NCI-H187 (cell line): Measurements from ENCODE around the gene RPTOR.
"Not testable (repeated sequence)": the region's sequence is repeated elsewhere in the genome, so short reads cannot be mapped to it uniquely, and the experiment has no call there.

Experiments used
- DNase-seq, 2 experiments: peaks; one replicate each; lab custom pipeline; 2025; lab: John Stamatoyannopoulos, UW

RPTOR gene

DNA sequence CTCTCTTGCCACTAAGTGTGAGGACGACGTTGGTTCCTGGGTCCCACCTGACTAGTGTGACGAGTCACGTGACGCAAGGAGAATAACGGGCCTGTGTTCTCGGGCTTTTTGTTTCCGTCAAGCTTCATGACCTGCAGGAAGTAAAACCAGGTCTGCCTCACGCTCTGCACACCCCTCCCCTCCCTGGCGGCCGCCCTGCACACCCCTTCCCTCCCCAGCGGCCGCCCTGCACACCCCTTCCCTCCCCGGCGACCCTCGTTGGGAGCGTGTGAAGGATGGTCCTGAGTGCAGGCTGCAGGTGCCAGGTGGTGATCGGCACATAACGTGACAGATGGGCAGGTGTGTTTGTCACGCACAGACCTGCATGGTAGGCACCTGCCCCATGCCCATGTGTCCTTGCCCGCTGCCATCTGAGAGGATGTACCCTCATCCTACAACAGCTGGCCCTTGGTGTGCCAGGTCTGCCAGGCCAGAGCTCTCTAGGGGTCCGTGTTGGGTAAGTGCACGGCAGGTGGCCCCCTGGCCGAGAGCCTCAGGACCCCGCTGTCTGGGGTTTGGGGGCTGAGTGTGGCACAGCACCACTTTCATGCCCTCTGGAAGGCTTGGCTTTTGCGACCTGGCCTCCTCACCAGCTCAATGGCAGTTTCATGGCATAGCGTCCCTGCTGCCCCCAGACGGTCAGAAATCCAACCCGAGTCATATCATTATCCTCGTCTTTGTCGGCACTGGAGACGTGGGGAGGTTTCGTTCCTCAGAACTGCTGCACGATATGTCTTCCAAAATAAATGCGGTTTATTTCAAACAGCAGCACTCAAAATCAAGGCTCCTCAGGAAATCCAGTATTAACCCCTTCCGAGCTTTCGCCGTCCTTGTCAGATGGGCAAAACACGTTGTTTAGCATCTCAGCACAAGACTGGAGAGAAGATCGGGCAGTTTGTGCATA, 255.2 kb downstream of the RPTOR start:
- DNase-seq = no peak

DNA sequence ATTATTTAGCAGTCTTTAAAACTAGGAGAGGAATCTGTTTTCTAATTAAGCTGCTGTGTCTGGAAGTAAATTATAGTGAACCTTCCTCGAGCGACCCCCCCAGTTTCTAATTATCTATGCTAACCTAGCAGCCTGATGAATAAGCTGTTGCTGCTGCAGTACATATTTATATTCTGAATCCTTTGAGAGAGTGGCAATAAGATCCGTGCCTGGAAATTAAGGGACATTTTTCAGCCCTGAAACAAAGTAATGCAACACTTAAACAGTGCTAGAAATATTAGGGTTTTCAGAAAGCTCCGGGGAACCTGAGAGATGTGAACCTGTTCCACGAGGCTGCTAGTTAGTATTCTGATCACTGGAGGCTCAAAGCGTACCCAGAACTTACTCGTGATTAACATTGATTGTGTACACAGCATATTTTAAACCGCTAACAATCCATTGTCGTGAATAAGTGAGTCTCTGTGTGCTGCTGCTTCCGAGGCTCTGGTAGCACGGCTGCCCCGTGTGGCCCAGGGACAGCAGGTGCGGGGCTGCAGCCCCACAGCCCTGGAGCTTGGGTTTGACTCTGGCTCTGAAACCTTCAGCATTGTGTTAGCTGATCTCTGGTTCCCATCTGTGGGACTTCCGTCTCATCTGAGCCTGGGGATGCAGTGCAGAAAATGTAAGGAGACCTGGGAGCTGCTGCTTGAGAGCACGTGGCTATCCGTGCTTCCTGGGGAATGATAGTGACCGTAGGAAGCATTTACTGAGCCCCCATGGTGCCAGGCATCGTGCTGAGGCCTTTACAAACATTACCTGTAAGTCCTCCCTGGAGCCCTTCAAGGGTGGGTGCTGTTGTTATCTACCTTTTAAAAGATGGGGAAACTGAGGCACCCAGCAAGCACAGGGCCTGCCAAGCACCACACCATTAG, 256.1 kb downstream of the RPTOR start:
- no peak for DNase-seq

DNA sequence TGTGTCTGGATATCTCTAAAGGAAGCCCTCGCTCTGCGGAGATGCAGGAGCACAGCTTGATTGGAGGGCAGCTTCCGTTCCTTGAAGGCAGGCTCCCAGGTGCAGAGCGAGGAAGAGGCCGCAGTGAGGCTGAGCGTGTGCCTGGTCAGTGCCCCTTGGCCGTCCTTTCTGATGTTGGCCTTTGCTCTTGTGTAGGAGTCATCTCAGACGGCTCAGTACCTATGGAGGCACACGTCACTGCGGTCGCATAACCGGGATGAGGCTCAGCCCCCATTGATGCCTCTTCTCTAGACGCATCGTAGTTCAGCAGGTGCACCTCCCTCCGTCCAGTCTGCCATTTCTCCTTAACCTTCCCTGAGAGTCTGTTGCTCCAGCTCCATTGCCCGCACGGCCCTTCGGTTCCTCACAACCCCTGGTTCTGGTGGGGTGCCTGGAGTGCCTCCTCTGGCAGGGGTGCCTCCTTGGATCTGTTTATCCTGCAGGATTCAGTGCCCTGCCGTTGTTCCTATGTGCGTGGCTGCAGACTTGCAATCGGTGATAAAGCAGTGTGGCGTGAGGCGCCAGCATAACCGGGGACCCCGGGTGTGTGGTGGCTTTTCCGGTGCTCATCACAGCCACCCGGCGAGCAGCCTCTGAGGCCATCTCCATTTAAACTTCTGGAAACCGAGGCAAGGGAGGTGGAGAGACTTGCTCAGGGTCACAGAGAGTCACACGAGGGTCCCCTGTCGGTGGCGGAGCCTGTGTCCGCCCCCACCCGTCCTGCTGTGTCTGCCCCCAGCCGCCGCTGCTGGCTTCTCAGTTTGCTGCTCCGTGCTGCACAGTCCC, 258.2 kb downstream of the RPTOR start:
- DNase-seq = no peak

DNA sequence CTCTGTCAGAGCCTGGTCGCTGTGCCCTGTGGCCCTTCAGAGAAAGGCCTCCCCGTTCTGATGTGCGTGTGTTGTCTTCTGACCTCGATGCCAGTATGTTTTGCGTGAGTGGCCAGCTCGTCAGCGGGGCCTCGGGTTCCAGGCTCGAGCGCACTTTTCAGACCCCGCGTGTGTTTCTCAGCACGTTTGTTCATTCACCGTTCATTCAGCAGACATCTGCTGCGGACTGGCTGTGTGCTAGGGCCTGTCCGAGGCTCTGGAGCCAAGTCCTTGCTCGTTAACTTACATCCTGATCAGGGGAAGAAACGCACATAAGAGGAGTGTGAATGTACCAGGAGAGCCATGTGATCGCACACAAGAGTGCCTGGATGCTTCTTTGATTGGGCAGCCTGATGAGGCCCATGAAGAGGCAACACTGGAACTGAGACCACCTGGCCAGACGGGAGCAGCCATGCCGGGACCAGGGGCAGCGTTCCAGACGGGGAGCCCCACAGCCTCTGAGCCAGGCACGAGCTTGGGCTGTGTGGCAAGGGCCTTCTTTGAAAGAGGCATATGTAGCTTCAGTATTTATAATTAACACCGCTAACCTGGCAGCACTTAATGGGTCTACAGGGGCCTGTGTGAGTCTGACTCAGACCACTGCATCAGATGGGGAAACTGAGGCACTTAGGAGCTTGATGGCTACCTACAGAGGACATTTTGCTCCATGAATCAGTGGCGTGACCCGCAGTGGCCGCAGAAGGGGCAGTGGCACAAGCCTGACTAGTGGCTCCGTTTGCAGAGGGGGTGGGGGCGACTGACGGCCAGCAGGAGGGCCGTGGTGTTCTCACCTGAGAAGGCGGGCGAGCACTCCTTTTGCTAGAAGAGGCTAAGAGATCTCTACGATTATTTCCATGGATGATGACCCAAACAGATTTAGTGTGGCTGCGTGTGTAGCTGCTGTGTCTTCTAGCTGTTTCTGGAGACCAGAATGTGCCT, 259.1 kb downstream of the RPTOR start:
- DNase-seq = no peak

DNA sequence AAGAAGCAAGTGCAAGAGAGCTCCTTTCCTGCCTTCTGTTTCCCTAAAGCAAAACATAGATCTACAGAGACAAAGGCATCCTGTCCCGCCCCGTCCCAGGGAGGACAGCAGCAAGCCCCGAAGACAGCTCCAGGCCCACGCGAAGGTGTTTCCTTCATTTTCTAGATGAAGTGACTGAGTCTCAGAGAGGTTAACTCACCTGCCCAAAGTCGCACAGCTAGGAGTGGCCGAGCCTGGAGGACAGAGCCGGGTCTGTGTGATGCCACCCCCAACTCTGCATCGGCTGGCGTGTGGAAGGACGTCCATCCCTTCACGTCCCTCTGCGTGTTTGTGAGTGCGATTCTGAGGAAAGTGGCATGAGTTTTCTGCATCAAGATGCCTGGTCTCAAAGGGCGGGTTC, 259.8 kb downstream of the RPTOR start:
- DNase-seq = no peak

DNA sequence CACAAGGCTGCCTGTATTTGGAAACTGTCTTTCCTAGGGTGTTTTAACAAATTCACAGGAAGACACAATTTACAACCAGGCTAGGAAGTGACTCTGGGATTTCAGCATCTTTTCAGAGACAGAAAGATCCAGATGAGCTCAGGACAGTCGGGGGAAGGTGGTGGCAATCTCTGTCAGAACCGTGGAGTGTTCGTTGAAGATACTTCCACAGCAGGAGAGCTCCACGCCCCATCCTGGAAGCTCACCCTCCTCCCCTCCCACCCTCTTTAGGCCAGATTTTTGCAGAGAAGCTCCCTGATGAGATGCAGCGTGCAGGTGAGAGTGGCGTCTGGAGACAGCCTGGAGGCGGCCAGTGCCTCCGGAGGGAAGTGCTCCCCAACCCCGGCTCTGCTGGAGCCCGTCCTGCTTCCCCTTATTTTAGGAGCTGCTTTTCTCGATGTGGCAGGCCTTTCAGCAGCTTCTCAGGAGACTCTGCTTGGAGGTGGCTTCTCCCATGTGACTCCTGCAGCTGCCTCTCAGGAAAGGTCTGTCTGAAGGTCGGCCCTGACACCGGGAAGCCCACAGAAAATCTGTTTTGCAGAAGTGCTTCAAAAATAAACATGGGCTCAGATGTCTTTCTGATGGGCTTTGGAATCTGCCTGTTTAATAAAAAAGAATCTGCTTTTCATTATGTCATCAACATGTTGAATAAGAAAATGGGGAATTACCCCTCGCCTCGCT, 260.6 kb downstream of the RPTOR start:
- peak in 1 of 2 experiments; percentile 13 for DNase-seq

DNA sequence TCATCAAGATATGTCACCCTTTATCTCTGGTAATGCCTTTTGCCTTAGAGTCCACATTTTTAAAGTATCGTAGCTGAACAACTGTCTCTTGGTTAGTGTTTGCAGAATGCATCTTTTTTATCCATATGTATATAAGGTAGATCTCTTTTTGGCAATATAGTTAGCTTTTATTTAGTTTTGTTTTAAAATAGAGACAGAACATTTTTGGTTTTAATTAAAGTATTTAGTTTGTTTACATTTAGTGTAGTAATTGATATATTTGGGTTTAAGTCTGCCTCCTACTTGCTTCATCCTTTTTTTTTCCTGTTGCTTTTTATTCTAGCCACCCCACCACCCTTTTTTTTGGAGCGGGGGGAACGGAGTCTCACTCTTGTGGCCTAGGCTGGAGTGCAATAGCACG, 262.4 kb downstream of the RPTOR start:
- no peak for DNase-seq

DNA sequence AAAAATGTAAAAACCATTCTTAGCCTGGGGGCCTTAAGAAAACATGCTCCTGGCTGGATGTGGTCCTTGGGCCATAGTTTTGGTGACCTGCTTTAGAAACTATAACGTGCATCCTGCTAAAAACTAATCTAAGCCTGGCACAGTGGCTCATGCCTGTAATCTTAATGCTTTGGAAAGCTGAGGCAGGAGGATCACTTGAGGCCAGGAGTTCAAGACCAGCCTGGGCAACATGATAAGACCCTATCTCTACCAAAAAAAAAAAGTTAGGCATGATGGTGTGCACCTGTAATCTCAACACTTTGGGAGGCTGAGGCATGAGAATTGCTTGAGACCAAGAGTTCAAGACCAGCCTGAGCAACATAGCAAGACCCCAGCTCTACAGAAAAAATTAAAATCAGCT, 263.2 kb downstream of the RPTOR start:
- DNase-seq = no peak

DNA sequence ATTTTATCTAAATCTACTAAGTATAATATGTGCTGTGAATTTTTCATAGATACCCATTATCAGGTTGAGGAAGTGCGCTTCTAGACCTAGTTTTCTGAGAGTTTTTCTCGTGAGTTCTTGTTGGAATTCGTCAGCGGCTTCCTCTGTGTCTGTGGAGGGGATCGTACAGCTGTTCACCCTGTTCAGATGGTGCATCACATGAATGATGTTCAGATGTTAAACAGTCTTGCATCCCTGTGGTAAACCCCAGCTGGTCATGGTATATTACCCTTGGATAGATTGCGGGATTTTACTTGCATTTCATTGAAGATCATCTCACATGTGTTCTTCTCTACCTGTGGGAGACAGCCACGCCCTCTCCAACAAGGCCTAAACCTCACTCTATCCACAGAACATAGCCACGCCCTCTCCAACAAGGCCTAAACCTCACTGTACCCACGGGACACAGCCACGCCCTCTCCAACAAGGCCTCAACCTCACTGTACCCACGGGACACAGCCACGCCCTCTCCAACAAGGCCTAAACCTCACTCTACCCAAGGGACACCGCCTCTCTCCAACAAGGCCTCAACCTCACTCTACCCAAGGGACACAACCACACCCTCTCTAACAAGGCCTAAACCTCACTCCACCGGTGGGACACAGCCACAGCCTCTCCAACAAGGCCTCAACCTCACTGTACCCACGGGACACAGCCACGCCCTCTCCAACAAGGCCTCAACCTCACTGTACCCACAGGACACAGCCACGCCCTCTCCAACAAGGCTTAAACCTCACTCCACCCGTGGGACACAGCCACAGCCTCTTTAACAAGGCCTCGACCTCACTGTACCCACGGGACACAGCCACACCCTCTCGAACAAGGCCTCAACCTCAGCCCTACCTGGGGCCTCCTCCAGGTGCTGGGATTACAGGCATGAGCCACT, 266.8 kb downstream of the RPTOR start:
- DNase-seq = no peak

DNA sequence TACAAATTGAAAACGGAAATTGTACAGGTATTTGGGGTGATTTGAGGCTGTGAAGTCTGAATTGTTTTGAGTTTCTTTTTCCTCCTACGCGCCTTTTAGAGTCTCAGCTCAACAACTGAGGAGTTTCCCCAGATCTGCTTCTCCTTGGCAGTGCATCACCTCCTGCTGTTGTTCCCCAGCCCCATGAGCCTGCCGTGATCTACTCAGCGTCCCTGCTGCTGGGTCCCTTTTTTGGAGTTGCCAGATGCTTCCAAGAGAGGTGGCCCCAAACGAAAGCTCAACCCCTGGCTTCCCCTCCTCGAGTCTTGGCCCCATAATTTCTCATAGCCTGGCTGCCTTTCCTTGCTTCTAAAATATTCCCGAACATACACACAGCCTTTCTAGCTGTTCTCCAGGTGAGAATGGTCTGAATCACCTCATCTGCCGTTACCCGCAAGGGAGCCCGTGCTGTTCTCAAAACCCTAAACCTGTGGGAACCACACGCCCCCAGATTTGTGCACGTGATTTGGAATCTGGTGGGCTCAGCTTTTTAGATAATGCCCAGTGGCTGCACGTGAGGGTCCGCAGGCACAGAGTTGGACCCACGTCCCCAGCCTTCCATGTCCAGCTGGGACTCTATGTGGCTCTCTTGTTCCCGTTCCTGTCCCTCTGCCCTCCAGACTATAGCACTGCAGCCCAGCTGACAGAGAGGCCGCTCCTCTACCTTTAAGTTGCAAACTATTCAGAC, 267.9 kb downstream of the RPTOR start:
- no peak for DNase-seq

DNA sequence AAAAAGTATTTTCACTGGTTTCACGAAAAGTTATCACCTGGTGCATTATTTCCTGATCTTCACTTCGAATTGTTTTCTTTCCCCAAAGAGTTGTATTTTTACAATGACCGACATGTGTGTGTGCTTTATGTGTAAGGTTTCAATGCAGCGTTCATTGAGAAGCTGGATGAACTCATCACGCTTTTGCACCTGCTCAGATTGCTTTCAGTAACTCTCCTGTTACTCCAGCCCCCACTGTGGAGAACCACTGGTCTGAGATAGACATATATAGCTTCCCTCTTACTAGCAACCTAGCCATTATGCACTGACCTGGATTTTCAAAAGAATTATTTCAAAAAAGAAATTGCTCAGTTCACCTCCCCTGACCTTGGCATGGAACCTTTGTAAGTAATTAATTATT, 268.7 kb downstream of the RPTOR start:
- no peak for DNase-seq

DNA sequence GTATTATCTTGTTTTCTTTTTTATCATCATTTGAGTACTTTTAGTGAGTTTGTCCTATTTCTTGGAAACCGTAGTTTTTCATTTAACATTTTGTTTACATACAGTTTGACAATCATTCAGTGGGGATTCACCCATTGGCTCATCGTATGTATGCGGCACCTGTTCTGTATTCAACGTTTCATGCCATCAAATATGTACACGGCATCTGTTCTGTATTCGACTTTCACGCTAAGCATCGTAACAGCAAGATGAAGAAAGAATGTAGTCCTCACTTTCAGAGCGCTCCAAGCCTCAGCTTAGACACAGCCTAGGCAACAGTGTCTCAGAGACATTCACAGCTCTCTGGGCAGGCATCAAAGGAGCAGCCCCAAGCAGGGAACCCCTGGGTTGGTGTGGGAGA, 269.9 kb downstream of the RPTOR start:
- no peak for DNase-seq

DNA sequence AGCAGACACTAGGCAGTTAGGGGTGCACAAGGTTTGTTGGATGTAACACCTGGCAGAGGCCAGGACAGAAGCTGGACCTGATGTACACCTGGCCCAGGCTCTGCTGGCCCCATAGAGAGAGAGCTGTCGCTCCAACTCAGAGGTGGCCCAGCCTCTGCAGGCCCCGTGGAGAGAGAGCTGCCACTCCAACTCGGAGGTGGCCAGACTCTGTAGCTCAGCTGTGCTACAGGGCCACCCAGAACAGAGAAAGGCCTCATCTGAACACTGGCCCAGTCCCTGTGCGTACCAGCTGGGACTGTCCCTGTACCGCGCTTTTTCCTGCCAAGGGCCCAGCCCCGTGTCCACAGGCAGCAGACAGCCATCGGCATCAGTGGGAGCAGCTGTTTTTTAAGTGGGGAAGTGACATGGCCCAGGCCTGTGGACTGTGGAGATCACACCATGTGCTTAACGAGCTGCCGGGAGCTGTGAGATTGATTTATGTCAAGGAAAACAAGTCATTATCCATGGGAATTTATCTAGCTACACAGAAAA, 270.6 kb downstream of the RPTOR start:
- no peak for DNase-seq

DNA sequence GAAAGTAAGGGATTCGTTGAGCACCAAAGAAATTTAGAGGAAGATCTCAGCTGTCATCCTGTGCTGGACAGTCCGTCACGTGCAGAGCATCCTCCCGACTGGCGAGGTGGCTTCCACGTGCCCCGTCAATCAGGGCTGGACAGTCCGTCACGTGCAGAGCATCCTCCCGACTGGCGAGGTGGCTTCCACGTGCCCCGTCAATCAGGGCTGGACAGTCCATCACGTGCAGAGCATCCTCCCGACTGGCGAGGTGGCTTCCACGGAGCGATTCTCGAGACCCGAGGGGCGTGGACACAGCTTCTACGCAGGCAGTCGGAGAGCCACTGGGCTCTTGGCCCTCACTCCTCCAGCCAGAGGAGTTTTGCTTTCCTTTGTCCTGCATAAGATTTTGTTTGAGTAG, 271.1 kb downstream of the RPTOR start:
- not testable (repeated sequence) for DNase-seq

DNA sequence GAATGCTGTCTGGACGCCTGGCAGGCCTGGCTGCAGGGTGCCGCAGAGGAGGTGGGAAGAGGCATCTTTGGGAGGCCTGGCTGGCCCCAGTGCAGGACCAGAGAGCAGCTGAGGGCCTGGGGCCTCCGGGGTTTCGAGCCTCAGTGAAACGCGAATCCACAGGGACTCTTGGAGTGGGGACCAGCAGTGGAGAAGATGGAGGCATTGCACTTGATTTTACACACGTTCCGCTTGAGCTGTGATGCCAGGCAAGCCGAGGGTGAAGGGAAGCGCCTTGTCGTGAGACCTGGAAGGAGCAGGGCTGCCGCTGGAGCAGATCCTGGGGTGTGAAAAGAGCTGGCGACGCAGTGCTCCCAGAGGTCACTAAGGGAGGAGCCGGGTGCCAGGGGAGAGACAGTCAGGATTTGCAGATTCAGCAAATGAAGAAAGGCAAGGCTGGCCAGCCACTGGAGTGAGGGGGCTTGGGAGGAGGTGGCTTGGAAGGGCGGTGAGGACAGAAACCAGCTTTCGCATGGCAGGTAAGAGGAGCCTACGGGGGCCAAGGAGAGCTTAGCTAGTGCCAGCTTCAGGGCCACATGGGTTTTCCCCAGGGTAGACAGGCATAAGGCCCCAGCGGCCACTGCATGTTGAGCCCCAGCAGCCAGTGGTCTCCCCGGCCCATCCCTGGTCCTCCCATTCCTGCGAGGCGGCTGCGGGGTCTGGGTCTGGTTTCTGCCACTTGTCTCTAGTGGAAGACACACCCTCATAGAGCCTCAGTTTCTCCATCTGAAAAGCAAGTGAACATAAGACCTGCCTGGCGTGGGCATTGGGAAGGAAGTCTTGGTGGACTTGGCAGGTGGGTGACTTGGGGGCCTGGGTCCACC, 271.8 kb downstream of the RPTOR start:
- DNase-seq = no peak

DNA sequence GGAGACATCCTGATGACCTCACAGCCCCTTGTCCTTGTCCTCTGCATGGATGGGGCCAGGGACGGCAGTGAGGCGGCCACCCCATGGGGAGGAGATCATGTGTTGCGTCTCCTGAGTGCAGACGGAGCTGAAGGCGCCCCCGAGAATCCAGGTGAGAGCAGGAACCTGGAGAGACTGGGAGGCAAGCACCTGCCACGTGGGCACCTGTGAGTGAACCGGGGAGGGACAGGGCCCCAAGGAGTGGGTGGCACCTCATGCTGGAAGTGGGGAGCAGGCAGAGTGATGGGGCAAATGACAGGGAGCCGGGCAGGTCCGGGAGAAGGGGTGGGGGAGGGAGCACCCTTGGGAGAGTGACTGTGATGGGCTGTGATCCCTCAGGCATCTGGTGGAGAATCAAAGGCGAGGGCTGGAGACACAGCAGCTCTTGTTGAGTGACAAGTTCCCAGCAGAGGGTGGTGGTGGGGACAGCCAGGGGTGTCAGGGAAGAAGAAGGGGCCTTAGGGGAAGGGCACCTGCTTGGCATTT, 272.7 kb downstream of the RPTOR start:
- DNase-seq = no peak

DNA sequence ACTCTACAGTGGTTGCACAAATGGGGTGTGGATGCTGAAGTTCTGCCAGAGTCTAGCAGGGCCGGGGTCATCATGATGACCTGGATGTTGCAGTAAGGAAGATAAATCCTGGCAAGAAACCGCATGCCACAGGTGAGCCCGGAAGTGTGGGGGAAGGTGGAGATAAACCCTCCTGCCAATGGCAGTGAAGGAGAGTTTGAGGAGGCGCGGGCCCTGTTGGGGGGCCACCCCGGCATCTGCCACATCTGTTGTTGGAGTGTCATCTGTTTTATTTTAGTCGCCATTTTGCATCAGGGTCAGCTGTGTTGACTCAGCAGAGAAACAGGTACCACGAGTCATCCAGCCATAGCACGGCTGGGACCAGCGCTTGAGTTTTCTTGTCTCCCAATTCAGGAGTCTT, 273.2 kb downstream of the RPTOR start:
- no peak for DNase-seq
